Measurements from ENCODE around the gene SNN.

GRCh38 chr16:11688520-11688886 lies 20.2 kb downstream of the SNN start:
- no peak for TF ChIP-seq POLR2A (IDR thresholded peaks at IDR 0.05; ENCODE audit: low read depth, low read length)
- no peak for TF ChIP-seq POLR2AphosphoS5 (IDR thresholded peaks at IDR 0.05; ENCODE audit: low read depth, low read length)
- no peak for TF ChIP-seq SPI1 (IDR thresholded peaks at IDR 0.05; ENCODE audit: low read depth, low read length)
- no peak for TF ChIP-seq POU2F2 (IDR thresholded peaks at IDR 0.05; ENCODE audit: low read depth, low read length)
- no peak for TF ChIP-seq TAF1 (IDR thresholded peaks at IDR 0.05; ENCODE audit: low read depth, low read length)
